RCC 7860 (cell line): ENCODE measurements around the gene GPR42.
"Not testable (repeated sequence)": the region's sequence is repeated elsewhere in the genome, so short reads cannot be mapped to it uniquely, and the experiment has no call there.

ENCODE experiments used
- DNase-seq: peaks from one replicate; pipeline ENCODE4 v3.0.0-alpha.2; 2015; ENCODE audit warnings: low spot score
- FAIRE-seq: peaks from 2 replicates; lab custom pipeline; 2012; peaks lifted over from hg19 to GRCh38; lab: Jason Lieb, UNC

The GPR42 gene

GRCh38 chr19:35362261-35363000 lies 8.4 kb upstream of the GPR42 start:
- DNase-seq (no peak), FAIRE-seq (no peak)

GRCh38 chr19:35363001-35363590 lies 7.8 kb upstream of the GPR42 start:
- DNase-seq (no peak), FAIRE-seq (no peak)

GRCh38 chr19:35363711-35364425 lies 7.0 kb upstream of the GPR42 start:
- no peak for FAIRE-seq
- no peak for DNase-seq

GRCh38 chr19:35365303-35365702 lies 5.6 kb upstream of the GPR42 start:
- DNase-seq (no peak), FAIRE-seq (no peak)

- FAIRE-seq (no peak), DNase-seq (no peak)
These were observed 2.5 kb upstream of the GPR42 start for GRCh38 chr19:35368378-35368777.

- FAIRE-seq, result no peak
These were observed 1.3 kb upstream of the GPR42 start for GRCh38 chr19:35369522-35369921.

GRCh38 chr19:35373492-35373891 lies 2.6 kb downstream of the GPR42 start:
- FAIRE-seq (no peak), DNase-seq (no peak)

More at GRCh38 chr19:35369522-35369921, 1.3 kb upstream of the GPR42 start:
- DNase-seq, result no peak

GRCh38 chr19:35374031-35374430 lies 3.2 kb downstream of the GPR42 start:
- FAIRE-seq, DNase-seq: not testable (repeated sequence)

- DNase-seq, result no peak
These were observed 4.8 kb downstream of the GPR42 start for GRCh38 chr19:35375505-35376307.

GRCh38 chr19:35377656-35378055 lies 6.8 kb downstream of the GPR42 start:
- FAIRE-seq, result no peak

More at GRCh38 chr19:35375505-35376307, 4.8 kb downstream of the GPR42 start:
- no peak for FAIRE-seq

GRCh38 chr19:35378356-35378755 lies 7.5 kb downstream of the GPR42 start:
- FAIRE-seq (no peak), DNase-seq (no peak)

More at GRCh38 chr19:35377656-35378055, 6.8 kb downstream of the GPR42 start:
- DNase-seq, result no peak

- FAIRE-seq, DNase-seq: not testable (repeated sequence)
These were observed 8.7 kb downstream of the GPR42 start for GRCh38 chr19:35379545-35379944.

GRCh38 chr19:35379992-35380391 lies 9.1 kb downstream of the GPR42 start:
- DNase-seq (no peak), FAIRE-seq (no peak)

GRCh38 chr19:35380450-35381124 lies 9.7 kb downstream of the GPR42 start:
- FAIRE-seq (no peak), DNase-seq (no peak)

GRCh38 chr19:35381318-35381717 lies 10.4 kb downstream of the GPR42 start:
- DNase-seq, result no peak
- no peak for FAIRE-seq

- no peak for DNase-seq
- no peak for FAIRE-seq
These were observed 11.1 kb downstream of the GPR42 start for GRCh38 chr19:35381926-35382325.

GRCh38 chr19:35383536-35383935 lies 12.7 kb downstream of the GPR42 start:
- DNase-seq (no peak), FAIRE-seq (no peak)

GRCh38 chr19:35388277-35389054 lies 17.6 kb downstream of the GPR42 start:
- FAIRE-seq, result no peak

GRCh38 chr19:35389192-35389861 lies 18.5 kb downstream of the GPR42 start:
- DNase-seq (no peak), FAIRE-seq (no peak)

More at GRCh38 chr19:35388277-35389054, 17.6 kb downstream of the GPR42 start:
- no peak for DNase-seq
